Measurements from ENCODE around the gene INPP5D.
"Not testable (repeated sequence)": the region's sequence is repeated elsewhere in the genome, so short reads cannot be mapped to it uniquely, and the experiment has no call there.

The INPP5D gene

DNA sequence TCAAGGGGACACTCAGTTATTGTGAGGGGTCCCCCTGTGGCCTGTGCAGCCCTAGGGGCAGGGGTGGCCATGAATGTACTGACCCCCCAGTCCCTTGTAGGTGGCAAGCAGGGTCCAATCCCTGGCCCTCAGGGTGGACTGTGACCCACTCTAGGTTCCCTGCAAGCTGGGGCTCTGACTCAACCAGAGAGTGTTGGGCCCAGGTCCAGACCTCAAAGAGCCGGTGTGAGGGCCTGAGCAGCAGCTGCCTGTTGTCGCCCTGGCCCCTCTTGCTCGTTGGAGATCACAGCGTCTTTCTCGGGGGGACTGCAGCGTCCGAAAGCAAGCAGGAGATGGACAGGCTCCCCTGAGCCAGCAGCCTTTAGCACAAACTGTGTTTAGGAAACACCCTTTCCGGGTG, 124.5 kb downstream of the INPP5D start:
- no peak for DNase-seq

DNA sequence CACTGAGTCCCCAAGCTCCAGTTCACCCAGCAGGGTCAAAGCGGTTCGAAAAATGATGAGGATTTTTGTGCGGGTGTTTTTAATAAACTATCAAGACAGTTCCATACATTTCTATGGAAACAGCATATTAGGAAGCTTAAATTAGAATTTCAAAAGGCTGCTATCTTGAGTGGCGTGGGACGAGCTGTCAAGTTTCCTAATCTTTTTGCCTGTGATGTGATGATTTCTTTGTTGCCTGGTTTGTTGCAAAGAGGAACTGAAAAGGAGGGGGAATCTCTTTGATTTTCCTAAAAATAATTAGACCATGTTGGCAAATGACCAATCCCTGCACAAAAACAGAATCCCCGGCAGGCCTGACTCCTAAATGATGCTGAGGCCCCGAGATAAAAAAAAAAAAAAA, 125.2 kb downstream of the INPP5D start:
- DNase-seq = no peak

DNA sequence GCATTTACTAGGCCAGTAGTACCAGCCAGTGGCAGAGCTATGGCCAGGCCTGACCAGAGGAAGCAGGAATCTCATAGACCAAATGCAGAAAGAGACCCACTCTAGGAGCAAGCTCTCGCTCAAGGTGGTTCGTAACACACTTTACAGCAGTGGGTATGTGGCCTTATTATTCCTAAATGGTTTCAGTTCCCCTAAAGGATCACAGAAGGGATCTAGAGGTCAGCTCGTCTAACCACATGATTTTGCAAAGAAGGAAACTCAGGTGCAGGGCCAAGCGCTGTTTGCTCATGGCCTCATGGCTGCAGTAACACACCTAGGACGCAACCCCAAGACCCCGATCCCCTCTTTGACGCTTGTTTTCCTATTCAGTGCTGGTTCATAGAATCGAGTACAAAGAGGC, 125.8 kb downstream of the INPP5D start:
- no peak for DNase-seq

DNA sequence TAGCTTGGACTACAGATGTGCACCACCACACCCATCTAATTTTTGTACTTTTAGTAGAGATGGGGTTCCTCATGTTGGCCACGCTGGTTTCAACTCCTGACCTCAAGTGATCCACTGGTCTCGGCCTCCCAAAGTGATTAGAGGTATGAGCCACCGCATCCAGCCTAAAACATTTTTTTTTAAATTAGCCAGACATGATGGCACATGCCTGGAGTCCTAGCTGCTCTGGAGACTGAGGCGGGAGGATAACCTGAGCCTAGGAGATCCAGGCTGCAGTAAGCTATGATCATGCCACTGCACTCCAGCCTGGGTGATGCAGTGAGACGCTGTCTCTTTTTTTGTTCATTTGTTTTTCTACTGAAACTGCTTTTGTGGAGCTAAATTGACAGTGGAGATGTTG, 126.7 kb downstream of the INPP5D start:
- DNase-seq = no peak

DNA sequence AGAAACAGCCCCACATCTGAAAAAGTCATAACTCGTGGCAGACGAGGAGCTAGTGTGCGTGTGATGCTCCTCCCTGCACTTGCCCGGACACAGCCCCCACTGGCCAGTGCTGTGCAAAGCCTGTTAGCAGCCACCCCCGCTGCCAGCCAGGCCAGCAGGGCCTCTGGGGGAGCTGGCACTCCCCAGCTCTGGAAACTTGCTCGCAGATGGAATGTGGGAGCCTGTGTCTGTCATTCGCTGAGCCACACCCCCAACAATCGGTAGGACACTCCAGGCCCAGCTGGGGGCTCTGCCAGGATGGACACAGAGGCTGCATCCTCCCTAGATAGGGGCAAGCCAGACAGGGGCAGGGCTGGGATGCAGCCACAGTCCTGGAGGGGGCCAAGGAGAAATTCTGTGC, 128.9 kb downstream of the INPP5D start:
- no peak for DNase-seq

DNA sequence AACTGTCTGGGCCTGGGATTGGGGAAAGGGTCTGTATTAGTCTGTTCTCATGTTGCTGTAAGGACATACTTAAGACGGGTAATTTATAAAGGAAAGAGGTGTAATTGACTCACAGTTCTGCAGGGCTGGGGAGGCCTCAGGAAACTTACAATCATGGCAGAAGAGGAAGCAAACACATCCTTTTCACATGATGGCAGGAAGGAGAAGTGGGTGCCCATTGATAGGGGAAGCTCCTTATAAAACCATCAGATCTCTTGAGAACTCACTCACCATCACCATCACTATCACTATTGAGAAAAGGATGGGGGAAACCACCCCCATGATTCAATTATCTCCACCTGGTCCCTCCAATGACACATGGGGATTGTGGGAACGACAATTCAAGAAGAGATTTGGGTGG, 130.9 kb downstream of the INPP5D start:
- DNase-seq = not testable (repeated sequence)

DNA sequence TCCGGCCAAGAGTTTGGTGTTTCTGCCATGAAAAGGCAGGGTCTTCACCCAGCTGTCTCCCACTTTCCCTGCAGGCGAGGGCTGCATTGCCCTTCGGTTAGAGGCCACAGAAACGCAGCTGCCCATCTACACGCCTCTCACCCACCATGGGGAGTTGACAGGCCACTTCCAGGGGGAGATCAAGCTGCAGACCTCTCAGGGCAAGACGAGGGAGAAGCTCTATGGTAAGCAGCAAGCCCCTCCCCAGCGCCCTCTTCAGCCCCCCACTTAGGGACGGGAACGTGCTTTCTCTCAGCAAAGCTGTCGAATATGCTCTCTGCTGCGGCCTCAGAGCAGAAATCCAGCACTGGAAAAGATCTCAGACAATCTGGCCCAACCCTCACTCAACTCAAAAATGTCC, 133.6 kb downstream of the INPP5D start:
- DNase-seq = no peak

DNA sequence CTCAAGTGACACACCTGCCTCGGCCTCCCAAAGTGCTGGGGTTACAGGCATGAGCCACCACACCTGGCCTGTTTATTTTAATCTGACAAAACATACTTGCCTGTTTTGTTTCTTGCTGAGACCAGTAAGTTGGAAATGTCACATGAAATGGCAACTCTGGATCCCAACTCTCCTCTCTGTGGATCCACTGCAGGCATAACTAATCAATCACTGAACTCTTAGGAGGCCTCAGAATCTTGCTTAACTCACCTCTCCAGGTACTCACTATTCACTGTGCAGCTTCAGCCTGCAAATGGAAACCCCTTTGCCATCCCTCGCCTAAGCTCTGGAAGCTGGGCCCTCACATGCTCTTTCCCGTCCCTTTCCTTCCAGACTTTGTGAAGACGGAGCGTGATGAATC, 134.9 kb downstream of the INPP5D start:
- DNase-seq = no peak

DNA sequence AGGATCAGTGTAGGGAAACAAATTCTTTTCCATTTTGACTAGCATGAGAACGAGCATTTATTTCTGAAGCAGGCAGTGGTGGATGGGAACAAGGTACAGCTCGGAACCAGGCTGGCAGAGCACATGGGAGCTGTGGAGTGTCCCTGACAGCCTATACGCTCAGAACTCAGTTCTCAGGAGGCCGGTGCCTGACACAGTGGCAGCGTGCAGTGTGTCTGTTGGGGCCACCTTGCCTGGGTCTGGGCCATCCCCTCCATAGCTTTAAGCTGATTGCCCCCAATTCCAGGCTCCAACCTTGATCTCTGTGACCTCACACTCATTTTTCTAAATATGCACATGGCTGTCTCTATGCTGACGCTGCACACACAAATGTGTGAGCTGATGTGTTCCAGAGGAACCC, 136.9 kb downstream of the INPP5D start:
- DNase-seq = no peak

DNA sequence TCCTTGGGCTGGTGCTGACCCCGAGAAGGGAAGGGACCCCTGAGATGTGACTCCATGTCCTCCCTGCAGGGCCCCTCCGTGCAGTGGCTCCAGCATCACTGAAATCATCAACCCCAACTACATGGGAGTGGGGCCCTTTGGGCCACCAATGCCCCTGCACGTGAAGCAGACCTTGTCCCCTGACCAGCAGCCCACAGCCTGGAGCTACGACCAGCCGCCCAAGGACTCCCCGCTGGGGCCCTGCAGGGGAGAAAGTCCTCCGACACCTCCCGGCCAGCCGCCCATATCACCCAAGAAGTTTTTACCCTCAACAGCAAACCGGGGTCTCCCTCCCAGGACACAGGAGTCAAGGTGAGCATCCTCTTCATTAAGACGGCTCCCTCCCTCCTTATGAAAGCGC, 137.9 kb downstream of the INPP5D start:
- no peak for DNase-seq

DNA sequence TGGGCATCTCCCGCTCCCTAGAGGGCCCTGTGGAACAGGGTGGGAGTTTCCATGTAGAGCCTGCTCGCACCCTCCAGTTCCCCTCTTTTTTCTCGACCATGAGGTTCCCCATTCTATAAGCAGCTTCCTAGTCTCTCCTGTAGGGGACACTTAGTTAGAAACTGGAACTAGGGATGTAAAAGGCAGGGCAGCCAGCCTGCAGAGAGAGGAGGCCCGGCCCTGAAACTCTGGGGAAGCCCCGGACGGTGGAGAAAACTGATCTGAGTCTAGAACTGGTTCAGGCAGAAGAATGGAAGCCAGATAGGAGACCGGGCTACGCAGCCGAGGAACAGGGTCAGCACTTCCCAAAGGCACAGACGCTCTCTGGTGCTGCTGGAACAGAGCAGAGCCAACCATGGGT, 139.7 kb downstream of the INPP5D start:
- DNase-seq = no peak

DNA sequence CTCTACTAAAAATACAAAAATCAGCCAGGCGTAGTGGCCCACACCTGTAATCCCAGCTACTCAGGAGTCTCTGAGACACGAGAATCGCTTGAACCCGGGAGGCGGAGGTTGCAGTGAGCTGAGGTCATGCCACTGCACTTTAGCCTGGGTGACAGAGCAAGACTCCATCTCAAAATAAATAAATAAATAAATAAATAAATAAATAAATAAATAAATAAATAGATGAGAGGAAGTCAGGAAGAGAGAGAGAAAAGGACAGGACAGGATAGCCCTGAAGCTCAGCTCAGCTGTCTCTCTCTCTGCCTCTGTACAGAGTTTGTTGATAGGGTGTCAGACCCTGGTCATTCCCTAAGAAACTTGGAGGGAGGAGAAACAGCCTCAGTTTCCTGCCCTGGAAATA, 140.6 kb downstream of the INPP5D start:
- not testable (repeated sequence) for DNase-seq

DNA sequence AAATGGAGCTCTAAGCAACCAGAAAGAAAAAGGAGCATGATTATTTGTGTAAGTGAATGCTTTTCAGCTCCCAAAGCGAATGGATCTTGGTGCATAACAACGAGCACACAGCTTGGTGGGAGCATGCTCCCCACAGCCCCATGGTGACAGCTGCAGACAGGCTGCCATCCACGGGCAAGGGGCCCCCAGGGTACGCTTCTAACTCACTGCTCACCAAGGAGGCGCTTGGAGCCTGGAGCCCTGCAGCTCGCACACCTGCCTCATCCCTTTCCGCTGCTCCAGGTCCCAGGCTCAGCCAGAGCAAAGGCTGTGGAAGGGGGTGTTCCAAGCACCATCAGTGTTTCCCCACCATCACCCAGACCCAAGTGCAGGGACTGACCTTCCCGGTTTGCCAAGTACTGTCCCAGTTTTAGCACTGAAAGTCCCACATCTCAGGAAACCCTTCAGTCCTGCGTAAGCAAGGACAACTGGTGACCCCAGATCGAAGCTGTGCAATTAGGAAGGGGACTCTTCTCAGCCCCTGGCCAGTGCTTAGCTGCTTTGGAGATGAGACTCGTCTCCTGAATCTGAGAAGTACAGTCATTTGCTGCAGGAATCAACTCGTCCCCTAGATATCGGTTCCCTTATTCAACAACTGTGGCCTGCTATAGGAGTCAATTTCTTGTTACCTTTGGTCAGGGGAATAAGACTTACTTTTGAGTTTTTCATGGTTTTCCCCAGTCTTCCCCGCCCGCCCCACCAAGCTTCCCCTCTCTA, 141.3 kb downstream of the INPP5D start:
- DNase-seq = no peak

DNA sequence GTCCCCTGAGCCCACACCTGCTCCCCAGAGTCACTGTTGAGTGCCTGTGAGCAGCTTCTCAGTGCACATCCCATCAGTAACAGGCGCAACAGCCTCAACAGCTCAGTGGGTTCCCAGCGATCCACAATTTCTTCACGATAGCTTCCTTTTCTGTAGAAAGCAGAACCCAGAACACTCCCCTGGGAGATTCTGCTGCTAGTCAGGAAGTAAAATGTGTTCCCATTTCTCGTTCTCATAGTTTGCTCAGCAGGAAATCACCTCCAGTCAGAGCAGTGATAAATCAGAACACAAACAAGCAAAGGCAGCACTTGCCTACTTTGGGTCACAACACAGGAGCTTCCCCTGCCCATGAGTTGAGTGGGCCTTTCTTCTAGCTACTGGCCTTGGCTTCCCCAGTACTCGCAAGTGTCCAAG, 142.4 kb downstream of the INPP5D start:
- DNase-seq = no peak

DNA sequence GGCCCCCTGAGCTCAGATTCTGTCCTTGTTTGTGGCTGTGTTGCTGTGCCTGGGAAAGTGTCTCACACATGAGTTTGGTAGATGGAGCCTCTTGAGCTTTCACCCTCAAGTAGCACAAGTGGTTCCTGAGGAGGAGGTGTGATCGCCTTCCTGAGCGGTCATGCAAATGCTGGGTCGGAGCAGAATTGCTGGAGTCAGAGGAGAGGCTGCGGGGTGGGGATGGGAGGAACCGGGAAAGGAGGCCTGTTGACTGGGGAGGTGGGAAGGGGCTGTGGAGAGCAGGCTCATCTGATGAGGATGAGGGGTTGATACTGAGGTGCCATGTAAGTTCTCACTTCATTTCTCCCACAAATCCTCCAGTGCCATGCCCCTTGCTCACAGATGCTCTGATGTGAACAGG, 142.9 kb downstream of the INPP5D start:
- DNase-seq = no peak

DNA sequence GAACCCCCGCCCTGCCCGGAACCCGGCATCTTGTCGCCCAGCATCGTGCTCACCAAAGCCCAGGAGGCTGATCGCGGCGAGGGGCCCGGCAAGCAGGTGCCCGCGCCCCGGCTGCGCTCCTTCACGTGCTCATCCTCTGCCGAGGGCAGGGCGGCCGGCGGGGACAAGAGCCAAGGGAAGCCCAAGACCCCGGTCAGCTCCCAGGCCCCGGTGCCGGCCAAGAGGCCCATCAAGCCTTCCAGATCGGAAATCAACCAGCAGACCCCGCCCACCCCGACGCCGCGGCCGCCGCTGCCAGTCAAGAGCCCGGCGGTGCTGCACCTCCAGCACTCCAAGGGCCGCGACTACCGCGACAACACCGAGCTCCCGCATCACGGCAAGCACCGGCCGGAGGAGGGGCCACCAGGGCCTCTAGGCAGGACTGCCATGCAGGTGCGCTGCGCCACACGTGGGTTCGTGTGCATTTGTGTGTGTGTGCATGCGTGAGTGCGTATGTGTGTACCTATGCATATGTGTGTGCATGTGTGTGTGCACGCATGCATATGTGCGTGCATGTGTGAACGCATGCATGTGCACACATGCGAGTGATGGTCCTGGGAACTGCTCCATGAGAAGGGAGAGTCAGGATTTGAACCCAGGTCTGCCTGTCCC, 144.3 kb downstream of the INPP5D start:
- no peak for DNase-seq

DNA sequence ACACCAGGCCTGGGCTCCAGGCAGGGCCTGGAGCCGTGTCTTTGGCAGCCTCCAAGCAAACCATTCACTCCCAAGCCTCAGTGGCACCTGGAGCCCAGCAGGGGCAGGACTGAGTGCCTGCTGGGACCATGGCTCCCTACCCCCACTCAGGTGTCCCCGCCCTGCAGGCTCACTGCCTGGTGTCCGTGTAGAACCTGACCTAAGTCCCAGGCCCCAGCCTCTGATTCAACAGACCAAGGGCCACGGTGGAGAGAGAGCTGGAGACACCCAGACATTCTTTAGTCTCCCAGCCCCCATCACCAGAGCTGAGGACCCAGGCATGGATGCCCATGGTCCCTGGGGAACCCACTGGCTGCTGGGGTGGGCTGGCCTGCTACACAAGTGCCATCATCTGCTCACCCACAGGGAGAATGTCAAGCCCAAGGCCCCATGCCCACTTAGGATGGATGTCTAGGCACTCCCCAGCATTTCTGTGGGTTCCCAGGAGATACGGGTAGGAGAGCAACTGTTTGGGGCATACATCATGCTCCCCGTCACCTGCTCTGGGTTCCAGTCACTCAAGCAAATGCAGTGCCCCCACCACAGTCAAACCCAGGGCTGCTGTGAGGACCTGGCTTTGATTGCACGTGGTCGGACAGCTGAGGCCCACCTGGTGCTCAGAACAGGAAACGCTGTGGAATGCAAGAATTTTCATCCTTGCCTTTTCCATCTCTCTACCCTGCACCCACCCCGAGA, 148.4 kb downstream of the INPP5D start:
- no peak for DNase-seq

DNA sequence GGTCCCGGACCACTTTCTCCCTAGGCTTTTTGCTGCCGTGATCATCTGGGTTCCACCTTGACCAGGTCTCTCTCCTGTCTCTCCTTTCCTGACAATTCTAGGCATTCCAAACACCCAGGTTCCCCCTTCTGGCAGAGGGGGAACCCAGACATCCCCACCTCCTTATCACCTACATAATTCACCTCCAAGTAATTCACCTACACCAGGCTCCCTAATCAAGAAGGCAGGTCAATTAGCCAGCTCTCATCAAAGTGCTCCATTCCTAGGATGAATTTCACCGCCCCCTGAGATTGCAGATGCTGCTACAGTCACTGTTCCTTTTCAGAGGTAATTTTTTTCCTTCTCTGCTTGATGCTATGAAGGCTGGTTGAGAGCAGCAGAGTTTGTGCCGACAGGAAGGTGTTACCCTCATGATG, 149.0 kb downstream of the INPP5D start:
- DNase-seq = no peak

DNA sequence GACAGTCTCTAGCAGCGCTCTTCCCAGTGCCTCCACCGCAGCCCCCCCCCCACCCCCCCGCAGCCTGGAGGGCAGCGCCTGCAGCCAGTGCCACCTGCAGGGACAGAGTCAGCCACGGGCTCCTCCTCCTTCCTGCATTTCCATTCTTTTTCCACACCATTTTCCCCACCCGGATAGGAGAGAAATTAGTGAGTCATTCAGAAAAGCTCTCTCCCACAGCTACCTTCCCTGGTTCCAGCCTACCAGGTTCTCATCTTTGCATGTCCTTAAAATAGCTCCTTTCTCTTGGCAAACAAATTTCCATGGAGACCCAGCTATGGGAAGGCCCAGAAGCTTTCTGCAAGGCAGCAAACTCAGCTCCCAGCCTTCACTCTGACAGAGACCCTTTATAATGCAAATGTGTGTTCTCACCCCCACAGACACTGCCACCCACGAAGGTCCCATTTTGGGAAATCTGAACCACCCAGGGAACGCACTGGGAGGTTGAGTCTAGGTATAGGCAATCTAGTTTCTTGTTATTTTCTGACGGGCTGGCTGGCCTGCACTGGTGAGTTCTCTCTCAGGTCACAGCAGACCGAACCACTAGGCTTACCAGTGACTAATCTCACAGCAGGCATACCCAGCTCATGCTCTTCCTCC, 149.5 kb downstream of the INPP5D start:
- DNase-seq = no peak

DNA sequence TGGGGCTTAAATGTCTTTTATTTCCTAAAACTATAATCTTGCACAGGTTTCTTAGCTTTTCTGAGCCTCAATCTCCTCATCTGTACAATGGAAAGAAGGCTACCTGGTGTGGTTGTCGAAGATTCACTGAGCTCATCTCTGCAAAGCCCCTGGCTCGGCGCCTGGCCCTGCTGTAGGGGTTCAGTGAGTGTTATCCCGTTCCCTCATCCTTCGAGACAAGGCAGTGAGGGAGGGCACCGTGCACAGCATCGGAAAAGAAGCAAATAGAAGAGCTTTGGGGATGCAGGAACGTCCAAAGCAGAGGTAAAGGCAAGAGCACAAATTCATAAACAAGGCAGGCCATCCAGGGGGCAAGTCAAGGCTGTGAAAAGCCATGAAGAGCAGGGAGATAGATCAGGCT, 150.1 kb downstream of the INPP5D start:
- no peak for DNase-seq

DNA sequence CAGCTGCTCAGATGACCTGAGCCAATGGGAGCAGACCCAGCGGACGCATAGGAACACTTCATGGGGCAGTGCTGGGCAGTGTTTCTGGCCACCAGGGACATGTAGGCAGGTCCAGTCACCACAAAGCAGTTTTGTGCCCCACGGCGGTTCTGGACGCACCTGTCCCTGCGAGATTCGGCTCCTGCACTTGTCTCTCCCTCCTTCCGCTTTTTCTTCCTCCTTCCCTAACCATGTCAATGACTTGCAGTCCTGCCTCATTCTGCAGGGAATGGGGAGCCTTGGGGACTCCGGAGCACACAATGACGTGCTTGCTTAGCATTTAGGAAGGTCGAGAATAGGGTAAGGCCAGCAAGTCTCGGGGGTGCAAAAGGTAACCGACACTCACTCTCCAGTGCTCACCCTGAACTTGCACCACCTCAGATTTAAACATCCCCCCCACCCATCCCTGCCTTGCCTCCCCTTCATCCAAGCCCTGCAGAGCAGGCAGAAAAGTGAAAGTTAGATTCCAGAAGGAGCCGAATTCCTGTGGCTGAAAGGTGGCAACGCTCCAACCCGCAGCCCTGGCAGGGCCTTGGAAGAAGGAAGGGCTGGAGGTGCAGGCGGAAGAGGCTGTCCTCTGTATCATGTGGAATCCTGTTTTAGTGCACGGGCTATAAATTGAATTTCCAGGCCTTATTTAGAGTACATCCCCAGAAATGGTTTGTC, 150.9 kb downstream of the INPP5D start:
- DNase-seq = no peak

DNA sequence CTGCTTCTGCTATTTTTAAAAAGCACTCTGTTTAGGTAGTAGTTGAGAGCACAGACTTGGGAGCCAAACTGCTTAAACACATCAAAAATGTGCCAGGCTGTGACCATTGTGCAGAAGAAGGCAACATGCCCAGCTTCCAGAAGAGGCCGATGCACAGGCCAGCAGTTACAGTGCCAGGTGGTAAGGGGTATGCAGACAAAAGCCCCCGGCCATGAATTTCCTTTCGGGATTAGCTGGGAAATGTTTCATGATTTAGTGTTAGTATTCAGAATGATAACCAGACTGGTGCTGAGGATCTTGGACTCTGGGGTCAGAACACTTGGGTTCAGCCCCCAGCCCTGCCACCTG, 151.4 kb downstream of the INPP5D start:
- no peak for DNase-seq

DNA sequence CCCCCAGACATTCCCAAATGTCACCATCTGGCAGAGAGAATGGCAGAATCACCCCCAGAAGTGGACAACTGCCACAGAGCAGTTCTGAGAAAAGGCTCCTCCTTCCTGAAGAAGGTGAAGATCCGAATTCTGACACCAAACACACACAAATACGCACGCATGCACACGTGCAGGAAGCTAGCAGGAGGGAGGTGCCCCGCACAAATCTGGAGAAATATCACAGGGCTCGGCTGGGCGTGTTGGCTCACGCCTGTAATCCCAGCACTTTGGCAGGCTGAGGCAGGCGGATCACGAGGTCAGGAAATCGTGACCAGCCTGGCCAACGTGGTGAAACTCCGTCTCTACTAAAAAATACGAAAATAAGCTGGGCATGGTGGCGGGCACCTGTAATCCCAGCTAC, 152.9 kb downstream of the INPP5D start:
- DNase-seq = no peak
